HEK293 (cell line): ENCODE results near the gene TRIM7.
A peak's percentile ranks its signal among the peaks of the same experiment; 100 is the strongest.

ENCODE experiments used
- BCL11A ChIP-seq: fragments of 450-650 bp; formaldehyde crosslinking; IDR thresholded peaks from 2 replicates; pipeline ENCODE4 v1.5.1; 2016; ENCODE audit warnings: low read depth, missing biosample characterization, missing genetic modification characterization
- KLF9 ChIP-seq: fragments of 450-650 bp; formaldehyde crosslinking; IDR thresholded peaks from 2 replicates; pipeline ENCODE4 v1.5.1; 2016; ENCODE audit warnings: missing biosample characterization, missing genetic modification characterization, low read depth
- PRDM4 ChIP-seq: fragments of 450-650 bp; formaldehyde crosslinking; IDR thresholded peaks from 2 replicates; pipeline ENCODE4 v1.5.1; 2017; ENCODE audit warnings: missing biosample characterization, missing genetic modification characterization
- RBAK ChIP-seq: fragments of 450-650 bp; formaldehyde crosslinking; IDR thresholded peaks from 2 replicates; pipeline ENCODE4 v1.5.1; 2016; ENCODE audit warnings: missing biosample characterization, missing genetic modification characterization
- SCRT1 ChIP-seq: fragments of 450-650 bp; formaldehyde crosslinking; IDR thresholded peaks from 2 replicates; pipeline ENCODE4 v1.5.1; 2016; ENCODE audit warnings: missing biosample characterization, missing genetic modification characterization, borderline replicate concordance
- SP2 ChIP-seq: fragments of 450-650 bp; formaldehyde crosslinking; IDR thresholded peaks from 2 replicates; pipeline ENCODE4 v1.5.1; 2016; ENCODE audit warnings: missing biosample characterization, missing genetic modification characterization
- ZNF121 ChIP-seq: fragments of 450-650 bp; formaldehyde crosslinking; IDR thresholded peaks from 2 replicates; pipeline ENCODE4 v1.5.1; 2016; ENCODE audit warnings: missing biosample characterization, missing genetic modification characterization
- ZNF155 ChIP-seq: fragments of 450-650 bp; formaldehyde crosslinking; IDR thresholded peaks from 2 replicates; pipeline ENCODE4 v1.5.1; 2016; ENCODE audit warnings: missing biosample characterization, missing genetic modification characterization
- ZNF169 ChIP-seq: fragments of 450-650 bp; formaldehyde crosslinking; IDR thresholded peaks from 2 replicates; pipeline ENCODE4 v1.5.1; 2016; ENCODE audit warnings: missing biosample characterization, missing genetic modification characterization
- ZNF223 ChIP-seq: fragments of 450-650 bp; formaldehyde crosslinking; IDR thresholded peaks from 2 replicates; pipeline ENCODE4 v1.5.1; 2016; ENCODE audit warnings: missing biosample characterization, missing genetic modification characterization
- ZNF239 ChIP-seq: fragments of 450-650 bp; formaldehyde crosslinking; IDR thresholded peaks from 2 replicates; pipeline ENCODE4 v1.5.1; 2016; ENCODE audit warnings: missing biosample characterization, missing genetic modification characterization
- ZNF280C ChIP-seq: fragments of 450-650 bp; formaldehyde crosslinking; IDR thresholded peaks from 2 replicates; pipeline ENCODE4 v1.5.1; 2016; ENCODE audit warnings: missing biosample characterization, missing genetic modification characterization
- ZNF280D ChIP-seq: fragments of 450-650 bp; formaldehyde crosslinking; IDR thresholded peaks from 2 replicates; pipeline ENCODE4 v1.5.1; 2016; ENCODE audit warnings: missing biosample characterization, missing genetic modification characterization
- ZNF324 ChIP-seq: fragments of 450-650 bp; formaldehyde crosslinking; IDR thresholded peaks from 2 replicates; pipeline ENCODE4 v1.5.1; 2016; ENCODE audit warnings: missing biosample characterization, missing genetic modification characterization
- ZNF362 ChIP-seq: fragments of 450-650 bp; formaldehyde crosslinking; IDR thresholded peaks from 2 replicates; pipeline ENCODE4 v1.5.1; 2016; ENCODE audit warnings: missing biosample characterization, missing genetic modification characterization
- ZNF366 ChIP-seq: fragments of 450-650 bp; formaldehyde crosslinking; conservative IDR thresholded peaks from 2 replicates; pipeline ENCODE4 v1.5.1; 2016; ENCODE audit warnings: missing biosample characterization, missing genetic modification characterization
- ZNF398 ChIP-seq: fragments of 450-650 bp; formaldehyde crosslinking; IDR thresholded peaks from 2 replicates; pipeline ENCODE4 v1.5.1; 2017; ENCODE audit warnings: missing biosample characterization, missing genetic modification characterization
- ZNF544 ChIP-seq: fragments of 450-650 bp; formaldehyde crosslinking; IDR thresholded peaks from 2 replicates; pipeline ENCODE4 v1.5.0; 2017; ENCODE audit warnings: missing biosample characterization, missing genetic modification characterization
- ZNF560 ChIP-seq: fragments of 450-650 bp; formaldehyde crosslinking; IDR thresholded peaks from 2 replicates; pipeline ENCODE4 v1.5.1; 2017; ENCODE audit warnings: missing biosample characterization, missing genetic modification characterization, borderline replicate concordance
- ZNF585B ChIP-seq: fragments of 450-650 bp; formaldehyde crosslinking; IDR thresholded peaks from 2 replicates; pipeline ENCODE4 v1.5.1; 2016; ENCODE audit warnings: missing biosample characterization, missing genetic modification characterization
- ZNF600 ChIP-seq: fragments of 450-650 bp; formaldehyde crosslinking; IDR thresholded peaks from 2 replicates; pipeline ENCODE4 v1.5.1; 2016; ENCODE audit warnings: missing biosample characterization, missing genetic modification characterization
- ZNF610 ChIP-seq: fragments of 450-650 bp; formaldehyde crosslinking; IDR thresholded peaks from 2 replicates; pipeline ENCODE4 v1.5.1; 2016; ENCODE audit warnings: missing biosample characterization, missing genetic modification characterization, borderline replicate concordance
- ZNF623 ChIP-seq: fragments of 450-650 bp; formaldehyde crosslinking; IDR thresholded peaks from 2 replicates; pipeline ENCODE4 v1.5.1; 2016; ENCODE audit warnings: missing biosample characterization, missing genetic modification characterization
- ZNF658 ChIP-seq: fragments of 450-650 bp; formaldehyde crosslinking; IDR thresholded peaks from 2 replicates; pipeline ENCODE4; 2016; ENCODE audit warnings: missing biosample characterization, missing genetic modification characterization
- ZNF701 ChIP-seq: fragments of 450-650 bp; formaldehyde crosslinking; IDR thresholded peaks from 2 replicates; pipeline ENCODE4 v1.5.1; 2016; ENCODE audit warnings: missing biosample characterization, missing genetic modification characterization
- ZNF837 ChIP-seq: fragments of 450-650 bp; formaldehyde crosslinking; IDR thresholded peaks from 2 replicates; pipeline ENCODE4 v1.5.1; 2016; ENCODE audit warnings: missing biosample characterization, missing genetic modification characterization
- ZSCAN18 ChIP-seq: fragments of 450-650 bp; formaldehyde crosslinking; IDR thresholded peaks from 2 replicates; pipeline ENCODE4 v1.5.1; 2016; ENCODE audit warnings: missing biosample characterization, missing genetic modification characterization

TRIM7 gene

GRCh38 chr5:181223058-181223728, 18.2 kb upstream of the TRIM7 start, which contains the start of gene TRIM41 (continued):
- no peak for TF ChIP-seq ZNF280C (tag by site-specific recombination)
- no peak for TF ChIP-seq ZNF239 (tag by site-specific recombination)
- TF ChIP-seq SCRT1 = no peak
- TF ChIP-seq ZNF366 = peak; percentile 99
- TF ChIP-seq ZNF121 (tag by site-specific recombination) = no peak
- TF ChIP-seq RBAK = no peak
- TF ChIP-seq ZNF169 (tag by site-specific recombination) = no peak
- TF ChIP-seq ZNF223 (tag by site-specific recombination) = no peak
- no peak for TF ChIP-seq ZNF610 (tag by site-specific recombination)
- no peak for TF ChIP-seq ZNF560
- TF ChIP-seq ZNF658 = no peak
- no peak for TF ChIP-seq ZNF600 (tag by site-specific recombination)
- TF ChIP-seq ZNF324 (tag by site-specific recombination) = peak; percentile 98
- TF ChIP-seq ZNF544 (tag by site-specific recombination) = no peak
- TF ChIP-seq ZNF155 = no peak
- peak; percentile 87 for TF ChIP-seq ZSCAN18
- no peak for TF ChIP-seq ZNF280D (tag by site-specific recombination)
- TF ChIP-seq ZNF398 (tag by site-specific recombination) = peak; percentile 67
- no peak for TF ChIP-seq BCL11A
- TF ChIP-seq ZNF837 (tag by site-specific recombination) = no peak
- TF ChIP-seq ZNF585B (tag by site-specific recombination) = no peak
- no peak for TF ChIP-seq ZNF362 (tag by site-specific recombination)
- TF ChIP-seq PRDM4 (tag by site-specific recombination) = peak; percentile 98
- no peak for TF ChIP-seq ZNF701 (tag by site-specific recombination)
- TF ChIP-seq SP2 (tag by site-specific recombination) = peak; percentile 91
- TF ChIP-seq ZNF623 = peak; percentile 19; the same call in 1 of the 2 replicates
- TF ChIP-seq KLF9 (tag by site-specific recombination) = peak; percentile 75
